ENCODE measurements around the gene CACNB2.

DNA sequence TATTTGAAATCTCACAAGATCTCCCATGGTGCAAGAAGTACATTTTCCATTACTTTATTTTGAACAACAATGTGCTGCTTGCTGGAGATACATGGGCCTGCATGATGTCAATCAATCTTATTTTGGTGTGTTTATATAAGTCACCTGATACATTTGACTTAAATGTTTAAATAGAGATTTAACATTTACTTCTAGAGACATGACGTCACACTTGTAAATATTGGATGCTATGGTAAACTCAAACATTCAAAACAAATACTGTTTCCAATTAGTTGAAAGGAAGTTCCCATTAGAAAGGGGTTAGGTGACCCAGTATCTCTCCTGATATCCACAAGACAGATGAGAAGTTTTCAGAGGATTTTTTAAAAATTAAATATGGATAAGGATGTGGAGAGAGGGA is 296.7 kb downstream of the CACNB2 start:
- TF ChIP-seq, protein P1, sequence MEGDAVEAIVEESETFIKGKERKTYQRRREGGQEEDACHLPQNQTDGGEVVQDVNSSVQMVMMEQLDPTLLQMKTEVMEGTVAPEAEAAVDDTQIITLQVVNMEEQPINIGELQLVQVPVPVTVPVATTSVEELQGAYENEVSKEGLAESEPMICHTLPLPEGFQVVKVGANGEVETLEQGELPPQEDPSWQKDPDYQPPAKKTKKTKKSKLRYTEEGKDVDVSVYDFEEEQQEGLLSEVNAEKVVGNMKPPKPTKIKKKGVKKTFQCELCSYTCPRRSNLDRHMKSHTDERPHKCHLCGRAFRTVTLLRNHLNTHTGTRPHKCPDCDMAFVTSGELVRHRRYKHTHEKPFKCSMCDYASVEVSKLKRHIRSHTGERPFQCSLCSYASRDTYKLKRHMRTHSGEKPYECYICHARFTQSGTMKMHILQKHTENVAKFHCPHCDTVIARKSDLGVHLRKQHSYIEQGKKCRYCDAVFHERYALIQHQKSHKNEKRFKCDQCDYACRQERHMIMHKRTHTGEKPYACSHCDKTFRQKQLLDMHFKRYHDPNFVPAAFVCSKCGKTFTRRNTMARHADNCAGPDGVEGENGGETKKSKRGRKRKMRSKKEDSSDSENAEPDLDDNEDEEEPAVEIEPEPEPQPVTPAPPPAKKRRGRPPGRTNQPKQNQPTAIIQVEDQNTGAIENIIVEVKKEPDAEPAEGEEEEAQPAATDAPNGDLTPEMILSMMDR (IDR thresholded peaks at IDR 0.05): no peak
- TF ChIP-seq POLR2AphosphoS5 (IDR thresholded peaks at IDR 0.05) (no peak), POLR2A (IDR thresholded peaks at IDR 0.05) (no peak), EP300 (IDR thresholded peaks at IDR 0.05) (no peak)
